Activated B cell treated with CpG ODN at 0.5 μM for 24 hours (primary cell): ENCODE measurements around the gene KAT2B. TPM values are rescaled to one million over a fixed set of nuclear protein-coding genes. Genes with fewer than 3 reads are reported as not detected.

Experiments used
- ATAC-seq: fragments of 200-7000 bp; cut with Tn5 transposase; one replicate; pipeline ENCODE4 v1.10.0; 2021; ENCODE audit warnings: low read depth, mild to moderate bottlenecking, moderate library complexity
- CTCF ChIA-PET: fragments of 350-600 bp; sonication (Branson Sonifier 250); formaldehyde crosslinking; loops from one replicate; lab custom pipeline; 2021; ENCODE audit warnings: antibody characterized with exemption; lab: Charles Lee
- POLR2A ChIA-PET: fragments of 350-600 bp; sonication (Branson Sonifier 250); formaldehyde crosslinking; loops from one replicate; lab custom pipeline; 2021; ENCODE audit warnings: antibody characterized with exemption; lab: Charles Lee
- DNase-seq: peaks from one replicate; pipeline ENCODE4 v3.0.0; 2022
- H3K27ac Mint-ChIP-seq: one replicate; pipeline ENCODE4 v1.8.0; 2020; ENCODE audit warnings: mixed read lengths
- H3K27me3 Mint-ChIP-seq: one replicate; pipeline ENCODE4 v1.8.0; 2021; ENCODE audit warnings: mixed read lengths
- H3K36me3 Mint-ChIP-seq: one replicate; pipeline ENCODE4 v1.8.0; 2021; ENCODE audit warnings: low read depth, mixed read lengths
- H3K4me1 Mint-ChIP-seq: one replicate; pipeline ENCODE4 v1.8.0; 2021; ENCODE audit warnings: mixed read lengths
- H3K4me3 Mint-ChIP-seq: one replicate; pipeline ENCODE4 v1.8.0; 2020; ENCODE audit warnings: mild to moderate bottlenecking, mixed read lengths
- H3K9me3 Mint-ChIP-seq: one replicate; pipeline ENCODE4 v1.8.0; 2020; ENCODE audit warnings: mixed read lengths
- CTCF ChIP-seq: fragments of 200-600 bp; IDR thresholded peaks from one replicate; pipeline ENCODE4 v1.8.0; 2022; ENCODE audit warnings: antibody characterized with exemption, mild to moderate bottlenecking
- intact Hi-C: fragments of 100-400 bp; cut with micrococcal nuclease; formaldehyde crosslinking; loops from one replicate; pipeline ENCODE4 v1.15.1; 2024
- total RNA-seq: library from RNA; stranded (reverse); gene quantifications from 2 replicates; pipeline ENCODE4 v1.2.3, GENCODE V29; 2022

The KAT2B gene
- total RNA-seq, 1 donor from 2014 or later, result 35.9 TPM

GRCh38 chr3:20146301-20146700 lies 106.1 kb downstream of the KAT2B start:
- no peak overlapping the region for H3K4me3 Mint-ChIP-seq
- no peaks in the 10 kb centered on the region for H3K9me3 Mint-ChIP-seq

GRCh38 chr3:20147361-20147760 lies 107.1 kb downstream of the KAT2B start:
- no peak overlapping the region for H3K4me3 Mint-ChIP-seq
- H3K9me3 Mint-ChIP-seq, result no peaks in the 10 kb centered on the region
- H3K36me3 Mint-ChIP-seq, result peaks cover 72% of the 10 kb centered on the region
- intact Hi-C loops, result no loop called here
- ChIA-PET POLR2A (no interaction called here), CTCF (no interaction called here)
- ATAC-seq (no peak), DNase-seq (no peak)
- no peaks in the 10 kb centered on the region for H3K27me3 Mint-ChIP-seq
- H3K27ac Mint-ChIP-seq, result no peak overlapping the region
- no peaks in the 10 kb centered on the region for H3K4me1 Mint-ChIP-seq
- no peak for TF ChIP-seq CTCF

More at GRCh38 chr3:20146301-20146700, 106.1 kb downstream of the KAT2B start:
- ChIA-PET POLR2A (no interaction called here), CTCF (no interaction called here)
- DNase-seq, result no peak
- Mint-ChIP-seq H3K27ac (no peak overlapping the region), H3K4me1 (no peaks in the 10 kb centered on the region), H3K36me3 (peaks cover 74% of the 10 kb centered on the region), H3K27me3 (no peaks in the 10 kb centered on the region)
- intact Hi-C loops, result no loop called here
- no peak for ATAC-seq
- TF ChIP-seq CTCF, result no peak

- ChIA-PET CTCF (no interaction called here), POLR2A (no interaction called here)
- ATAC-seq, result no peak
- no peak for TF ChIP-seq CTCF
- DNase-seq, result no peak
- Mint-ChIP-seq H3K4me3 (no peak overlapping the region), H3K27me3 (no peaks in the 10 kb centered on the region), H3K4me1 (no peaks in the 10 kb centered on the region), H3K9me3 (no peaks in the 10 kb centered on the region), H3K36me3 (peaks cover 66% of the 10 kb centered on the region), H3K27ac (no peak overlapping the region)
- intact Hi-C loops, result no loop called here
Observed at GRCh38 chr3:20148466-20148865, 108.2 kb downstream of the KAT2B start.

- no peak overlapping the region for H3K4me3 Mint-ChIP-seq
- ChIA-PET POLR2A (no interaction called here), CTCF (no interaction called here)
- no peak for TF ChIP-seq CTCF
- intact Hi-C loops, result loop anchor here (2.0 kb wide), 1 partner anchor 15 kb away; no protein-coding TSS in a partner anchor
- H3K9me3 Mint-ChIP-seq, result no peaks in the 10 kb centered on the region
- H3K4me1 Mint-ChIP-seq, result no peaks in the 10 kb centered on the region
- DNase-seq (no peak), ATAC-seq (no peak)
- no peak overlapping the region for H3K27ac Mint-ChIP-seq
- no peaks in the 10 kb centered on the region for H3K27me3 Mint-ChIP-seq
- H3K36me3 Mint-ChIP-seq, result peaks cover 52% of the 10 kb centered on the region
Observed at GRCh38 chr3:20154078-20154477, 113.8 kb downstream of the KAT2B start.

GRCh38 chr3:20154928-20155327 lies 114.7 kb downstream of the KAT2B start:
- Mint-ChIP-seq H3K4me3 (no peak overlapping the region), H3K4me1 (peaks cover 5% of the 10 kb centered on the region)
- intact Hi-C loops, result loop anchor here (2.0 to 5.0 kb wide), 2 partner anchors 14 to 268 kb away; no protein-coding TSS in a partner anchor

More at GRCh38 chr3:20154928-20155327, 114.7 kb downstream of the KAT2B start:
- ATAC-seq, result no peak
- POLR2A ChIA-PET, result no interaction called here
- no peak for DNase-seq
- Mint-ChIP-seq H3K27me3 (no peaks in the 10 kb centered on the region), H3K36me3 (peaks cover 45% of the 10 kb centered on the region), H3K9me3 (no peaks in the 10 kb centered on the region), H3K27ac (no peak overlapping the region)
- TF ChIP-seq CTCF, result no peak
- CTCF ChIA-PET, result no interaction called here
